ENCODE results near the gene GMDS. TPM values are rescaled to one million over a fixed set of nuclear protein-coding genes. Genes with fewer than 3 reads are reported as not detected.
"Not testable (repeated sequence)": the region's sequence is repeated elsewhere in the genome, so short reads cannot be mapped to it uniquely, and the experiment has no call there.

The GMDS gene
- total and polyA plus RNA-seq, 2 experiments from 2014 or later = 30.1 to 36.5 TPM

GRCh38 chr6:1846611-1847010 lies 398.8 kb downstream of the GMDS start (continued):
- TF ChIP-seq ZNF462 (CRISPR knock-in tag; IDR thresholded peaks at IDR 0.05) (no peak), REST (IDR thresholded peaks at IDR 0.05; ENCODE audit: unreplicated experiment) (no peak), NANOG (IDR thresholded peaks at IDR 0.05; ENCODE audit: borderline replicate concordance) (no peak), ETS1 (IDR thresholded peaks at IDR 0.05) (no peak), STAT1 (IDR thresholded peaks at IDR 0.05; ENCODE audit: unreplicated experiment) (no peak), JUNB (IDR thresholded peaks at IDR 0.05; ENCODE audit: unreplicated experiment) (no peak)

- H3K27me3 Mint-ChIP-seq (ENCODE audit: insufficient read depth, low read depth, poor library complexity); H4K20me1 ChIP-seq (replicated peaks; ENCODE audit: insufficient read depth); H3K4me3 ChIP-seq; H2AFZ ChIP-seq; ATAC-seq; H3K4me3 Mint-ChIP-seq; H3K4me2 ChIP-seq; H3K27me3 ChIP-seq (ENCODE audit: insufficient read depth); H3K9me2 ChIP-seq (ENCODE audit: insufficient read depth); H3K27ac ChIP-seq (ENCODE audit: low read depth); H3K79me2 ChIP-seq (replicated peaks; ENCODE audit: insufficient read depth); H3K4me1 ChIP-seq (ENCODE audit: insufficient read depth); H3K27ac Mint-ChIP-seq; H3F3A ChIP-seq (replicated peaks; ENCODE audit: low read depth); DNase-seq (ENCODE audit: low spot score); H3K4me1 Mint-ChIP-seq: not testable (repeated sequence)
- peaks cover 27% of the 10 kb centered on the region for H3K9me3 Mint-ChIP-seq
- H3K36me3 Mint-ChIP-seq (ENCODE audit: low read depth) = peaks cover 21% of the 10 kb centered on the region; the same call in 2 of the 3 replicates
- H3K36me3 ChIP-seq (ENCODE audit: insufficient read depth) = peaks cover 10% of the 10 kb centered on the region
These were observed 399.9 kb downstream of the GMDS start for GRCh38 chr6:1845543-1845942.
